HCT116 (cell line): ENCODE results near the gene ACOX3. TPM values are rescaled to one million over a fixed set of nuclear protein-coding genes. Genes with fewer than 3 reads are reported as not detected.

ENCODE experiments used
- ATAC-seq: fragments of 200-7000 bp; cut with Tn5 transposase; 2 replicates; pipeline ENCODE4 v1.9.1; 2020; ENCODE audit warnings: mild to moderate bottlenecking, moderate library complexity
- Bru-seq: library from RNA; stranded (reverse); fragments of 400-500 nt; gene quantifications from one replicate; lab custom pipeline; 2021; lab: Mats Ljungman, UMichigan
- BruChase-seq, 2 experiments: library from RNA; stranded (reverse); fragments of 400-500 nt; gene quantifications; one replicate each; lab custom pipeline; 2021; lab: Mats Ljungman, UMichigan
- BruUV-seq: library from RNA; stranded (reverse); fragments of 400-500 nt; replicated peaks from 2 replicates; lab custom pipeline; 2021; lab: Mats Ljungman, UMichigan
- CTCF ChIA-PET: fragments of 300-600 bp; sonication (Branson Sonifier 250); formaldehyde crosslinking; loops from one replicate; lab custom pipeline; 2021; ENCODE audit warnings: antibody characterized with exemption; lab: Charles Lee
- POLR2A ChIA-PET: fragments of 300-600, 350-600 bp; sonication (Branson Sonifier 250); formaldehyde crosslinking; loops from one replicate; lab custom pipeline; 2021; ENCODE audit warnings: antibody characterized with exemption; lab: Charles Lee
- RAD21 ChIA-PET, 2 experiments: fragments of 300-600 bp; sonication (Branson Sonifier 250); formaldehyde crosslinking; loops; one replicate each; lab custom pipeline; 2023; ENCODE audit warnings: low total read pairs in 2 of 2; ENCODE audit not compliant: uncharacterized antibody in 2 of 2, unreplicated experiment in 2 of 2, low non-redundant PET in 1 of 2; lab: Charles Lee
- DNase-seq: peaks from one replicate; pipeline ENCODE4 v3.0.0-alpha.2; 2010; ENCODE audit warnings: low read depth, low spot score
- H2AFZ ChIP-seq: fragments of 200-600 bp; shearing (Covaris generic), sonication (generic); 2 replicates; pipeline ENCODE4 v1.6.1; 2017; ENCODE audit warnings: low read depth, mixed run types, mixed read lengths, antibody characterized with exemption, low read length; ENCODE audit not compliant: poor library complexity, severe bottlenecking
- H3K27ac ChIP-seq: 2 replicates; pipeline ENCODE4 v1.5.1; 2012; ENCODE audit warnings: low read depth, low read length
- H3K27me3 ChIP-seq: fragments of 200-600 bp; sonication (generic); 2 replicates; pipeline ENCODE4 v1.6.1; 2016; ENCODE audit warnings: mixed run types, low read length, mixed read lengths; ENCODE audit not compliant: insufficient read depth
- H3K36me3 ChIP-seq, 2 experiments: fragments of 200-500 bp in 1 of 2; fragments of 200-600 bp in 1 of 2; sonication (Bioruptor generic) in 1 of 2; sonication (generic) in 1 of 2; 2 replicates each; pipeline versions ENCODE4 v1.5.1 to v1.6.1; 2014 to 2016; ENCODE audit warnings: low read length in 2 of 2, inconsistent platforms in 1 of 2, mixed read lengths in 1 of 2, mixed run types in 1 of 2; ENCODE audit not compliant: insufficient read depth in 2 of 2, control insufficient read depth in 1 of 2
- H3K4me1 ChIP-seq, 2 experiments: fragments of 200-600 bp in 1 of 2; sonication (generic) in 1 of 2; 2 replicates each; pipeline versions ENCODE4 v1.5.1 to v1.6.1; 2012 to 2017; ENCODE audit warnings: low read length in 2 of 2, inconsistent platforms in 1 of 2, mild to moderate bottlenecking in 1 of 2, mixed read lengths in 1 of 2, mixed run types in 1 of 2, moderate library complexity in 1 of 2; ENCODE audit not compliant: insufficient read depth in 2 of 2, control insufficient read depth in 1 of 2
- H3K4me2 ChIP-seq: fragments of 200-600 bp; sonication (generic); 2 replicates; pipeline ENCODE4 v1.6.1; 2017; ENCODE audit warnings: mixed run types, low read length, mixed read lengths
- H3K4me3 ChIP-seq, 2 experiments: fragments of 200-600 bp in 1 of 2; sonication (generic) in 1 of 2; replicated peaks in 1 of 2; 2 replicates each; pipeline ENCODE4 v1.5.1; 2011 to 2016; ENCODE audit warnings: low read length in 2 of 2, control low read depth in 1 of 2, low read depth in 1 of 2, mild to moderate bottlenecking in 1 of 2, mixed read lengths in 1 of 2, mixed run types in 1 of 2
- H3K79me2 ChIP-seq: fragments of 200-600 bp; sonication (generic); 2 replicates; pipeline ENCODE4 v1.6.1; 2017; ENCODE audit warnings: mild to moderate bottlenecking, mixed run types, low read length, moderate library complexity, mixed read lengths; ENCODE audit not compliant: insufficient read depth
- H3K9ac ChIP-seq: fragments of 200-600 bp; sonication (generic); 2 replicates; pipeline ENCODE4 v1.6.1; 2016; ENCODE audit warnings: low read length, mixed read lengths
- H3K9me2 ChIP-seq: fragments of 200-600 bp; sonication (generic), shearing (Covaris generic); 2 replicates; pipeline ENCODE4 v1.6.1; 2017; ENCODE audit warnings: mixed run types, mild to moderate bottlenecking, moderate library complexity; ENCODE audit not compliant: insufficient read depth
- H3K9me3 ChIP-seq, 2 experiments: fragments of 200-500 bp in 1 of 2; fragments of 200-600 bp in 1 of 2; sonication (Bioruptor generic) in 1 of 2; sonication (generic) in 1 of 2; 2 replicates each; pipeline ENCODE4 v1.6.1; 2014 to 2017; ENCODE audit warnings: low read length in 2 of 2, mixed read lengths in 2 of 2, inconsistent platforms in 1 of 2, low read depth in 1 of 2, mild to moderate bottlenecking in 1 of 2, mixed run types in 1 of 2, moderate library complexity in 1 of 2; ENCODE audit not compliant: control insufficient read depth in 1 of 2, insufficient read depth in 1 of 2
- H4K20me1 ChIP-seq: fragments of 200-600 bp; sonication (generic), shearing (Covaris generic); 2 replicates; pipeline ENCODE4 v1.6.1; 2017; ENCODE audit warnings: mixed run types, mild to moderate bottlenecking, moderate library complexity; ENCODE audit not compliant: insufficient read depth
- ATF3 ChIP-seq: IDR thresholded peaks from 2 replicates; pipeline ENCODE4 v1.6.1; 2012
- CBX3 ChIP-seq: IDR thresholded peaks from 2 replicates; pipeline ENCODE4 v1.6.1; 2012; ENCODE audit warnings: low read depth
- CEBPB ChIP-seq: IDR thresholded peaks from 2 replicates; pipeline ENCODE4 v1.6.1; 2012; ENCODE audit warnings: low read depth
- EGR1 ChIP-seq: IDR thresholded peaks from 2 replicates; pipeline ENCODE4 v1.6.1; 2012; ENCODE audit warnings: low read depth
- ELF1 ChIP-seq: IDR thresholded peaks from 2 replicates; pipeline ENCODE4 v1.6.1; 2012; ENCODE audit warnings: low read depth, borderline replicate concordance
- EZH2 ChIP-seq: fragments of 200-600 bp; sonication (generic); IDR thresholded peaks from 2 replicates; pipeline ENCODE4 v1.6.1; 2017; ENCODE audit warnings: antibody characterized with exemption, mixed run types
- EZH2phosphoT487 ChIP-seq: fragments of 200-600 bp; IDR thresholded peaks from 2 replicates; pipeline ENCODE4 v1.6.1; 2018; ENCODE audit warnings: antibody characterized with exemption, borderline replicate concordance
- JUND ChIP-seq: IDR thresholded peaks from 2 replicates; pipeline ENCODE4 v1.6.1; 2012
- MAX ChIP-seq: IDR thresholded peaks from 2 replicates; pipeline ENCODE4 v1.6.1; 2012
- POLR2A ChIP-seq: IDR thresholded peaks from 2 replicates; pipeline ENCODE4 v1.7.0; 2011; ENCODE audit warnings: borderline replicate concordance; ENCODE audit not compliant: insufficient read depth, insufficient read length; ENCODE audit errors: extremely low read depth
- RAD21 ChIP-seq: IDR thresholded peaks from 2 replicates; pipeline ENCODE4 v1.6.1; 2012; ENCODE audit warnings: low read depth, mild to moderate bottlenecking
- SIN3A ChIP-seq: IDR thresholded peaks from 2 replicates; pipeline ENCODE4 v1.6.1; 2012; ENCODE audit warnings: low read depth
- SP1 ChIP-seq: IDR thresholded peaks from 2 replicates; pipeline ENCODE4 v1.6.1; 2012; ENCODE audit warnings: low read depth
- YY1 ChIP-seq: IDR thresholded peaks from 2 replicates; pipeline ENCODE4 v1.6.1; 2011; ENCODE audit warnings: low read length, low read depth, moderate library complexity, mild to moderate bottlenecking; ENCODE audit not compliant: insufficient replicate concordance; ENCODE audit errors: extremely low read depth
- ZFX ChIP-seq: fragments of 450-650 bp; IDR thresholded peaks from 2 replicates; pipeline ENCODE4 v1.6.1; 2017
- intact Hi-C: fragments of 100-400 bp; cut with micrococcal nuclease; formaldehyde crosslinking; loops from 2 replicates; pipeline ENCODE4 v1.10.0; 2022
- long read RNA-seq: library from polyadenylated mRNA; unstranded; transcript quantifications from one replicate; pipeline ENCODE4 v2.0.0, GENCODE V29; 2021; ENCODE audit not compliant: unreplicated experiment
- polyA plus RNA-seq: library from polyadenylated mRNA; unstranded; fragments of >200 nt; gene quantifications from 2 replicates; pipeline ENCODE4 v1.2.1, GENCODE V29; 2012; ENCODE audit warnings: missing spikeins
- total RNA-seq: library from RNA; stranded (reverse); gene quantifications from one replicate; pipeline ENCODE4 v1.2.1, GENCODE V29; 2021; ENCODE audit not compliant: unreplicated experiment
- TF ChIP-seq, protein P1 (sequence below): IDR thresholded peaks from 2 replicates; pipeline ENCODE4 v1.6.1; 2011; ENCODE audit warnings: mild to moderate bottlenecking, low read length, moderate library complexity; ENCODE audit not compliant: insufficient replicate concordance; ENCODE audit errors: extremely low read depth
- TF ChIP-seq, protein P2 (sequence below): IDR thresholded peaks from 2 replicates; pipeline ENCODE4 v1.6.1; 2012; ENCODE audit warnings: low read depth

The ACOX3 gene
- 16.9 TPM for total RNA-seq
- polyA plus RNA-seq, result 14.0 and 14.6 TPM in 2 replicates
- percentile 70 among the genes with signal in this experiment for Bru-seq, nascent RNA
- percentile 65 among the genes with signal in this experiment for BruChase-seq, experiment 1, labeled RNA remaining after a 6-hour chase
- BruChase-seq, experiment 2, labeled RNA remaining after a 2-hour chase, result percentile 68 among the genes with signal in this experiment
- long read RNA-seq, transcript ACOX3-201 (18 exons, 2,860 nt), result major isoform, 6 of 44 reads
- long read RNA-seq, transcript ACOX3-203 (18 exons, 2,253 nt), result major isoform, 6 of 44 reads
- long read RNA-seq, partial matches to known transcripts, result 9 of 44 reads
- long read RNA-seq, other reads (novel, unspliced or antisense), result 21 of 44 reads

- POLR2A ChIA-PET, result interaction anchor here (1.0 to 1.1 kb wide), 3 partner anchors 11 to 13 kb away, joined by 3 to 5 read pairs (median 3); no protein-coding TSS in a partner anchor
- H3K79me2 ChIP-seq, result peaks cover 93% of the 10 kb centered on the region
- peak within 1 kb of the TSS; percentile 82 for H3K9ac ChIP-seq
- 0 out of 4 replicates have a peak, but pooled peaks cover 0 to 2% of the 10 kb centered on the region in 2 experiments for H3K36me3 ChIP-seq
- CTCF ChIA-PET, result no interaction called here
- DNase-seq (peak; percentile 78), ATAC-seq (peak; percentile 93)
- no peaks in the 10 kb centered on the region for H3K9me2 ChIP-seq
- H3K4me1 ChIP-seq, result peaks cover 11 to 19% of the 10 kb centered on the region in 2 experiments; a peak in 3 of 4 replicates
- peak within 1 kb of the TSS; percentile 78 for H3K27ac ChIP-seq
- H3K4me2 ChIP-seq, result peak within 1 kb of the TSS; percentile 93
- no peak within 1 kb of the TSS for H2AFZ ChIP-seq
- RAD21 ChIA-PET, result interaction anchor here in 1 of 2 experiments (0.6 kb wide), 1 partner anchor 173 kb away, joined by 3 read pairs; no protein-coding TSS in a partner anchor
- no peaks in the 10 kb centered on the region for H4K20me1 ChIP-seq
- H3K9me3 ChIP-seq, result no peaks in the 10 kb centered on the region
- H3K27me3 ChIP-seq, result no peaks in the 10 kb centered on the region
- peak within 1 kb of the TSS; percentile 87 to 99 for H3K4me3 ChIP-seq
- intact Hi-C loops, result loop anchor here (1.0 kb wide), 1 partner anchor 12 kb away; no protein-coding TSS in a partner anchor
- BruUV-seq, result no TSS peak
- TF ChIP-seq POLR2A, result peak; percentile 63
- peak; percentile 85 for TF ChIP-seq CBX3
- peak; percentile 90 for TF ChIP-seq SP1
- TF ChIP-seq MAX, result peak; percentile 77
- no peak for TF ChIP-seq EZH2
- TF ChIP-seq ATF3, result no peak
- TF ChIP-seq ELF1, result peak; percentile 83
- TF ChIP-seq RAD21, result no peak
- TF ChIP-seq EGR1, result peak; percentile 56
- no peak for TF ChIP-seq JUND
- TF ChIP-seq, protein P1, sequence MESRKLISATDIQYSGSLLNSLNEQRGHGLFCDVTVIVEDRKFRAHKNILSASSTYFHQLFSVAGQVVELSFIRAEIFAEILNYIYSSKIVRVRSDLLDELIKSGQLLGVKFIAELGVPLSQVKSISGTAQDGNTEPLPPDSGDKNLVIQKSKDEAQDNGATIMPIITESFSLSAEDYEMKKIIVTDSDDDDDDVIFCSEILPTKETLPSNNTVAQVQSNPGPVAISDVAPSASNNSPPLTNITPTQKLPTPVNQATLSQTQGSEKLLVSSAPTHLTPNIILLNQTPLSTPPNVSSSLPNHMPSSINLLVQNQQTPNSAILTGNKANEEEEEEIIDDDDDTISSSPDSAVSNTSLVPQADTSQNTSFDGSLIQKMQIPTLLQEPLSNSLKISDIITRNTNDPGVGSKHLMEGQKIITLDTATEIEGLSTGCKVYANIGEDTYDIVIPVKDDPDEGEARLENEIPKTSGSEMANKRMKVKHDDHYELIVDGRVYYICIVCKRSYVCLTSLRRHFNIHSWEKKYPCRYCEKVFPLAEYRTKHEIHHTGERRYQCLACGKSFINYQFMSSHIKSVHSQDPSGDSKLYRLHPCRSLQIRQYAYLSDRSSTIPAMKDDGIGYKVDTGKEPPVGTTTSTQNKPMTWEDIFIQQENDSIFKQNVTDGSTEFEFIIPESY, result no peak
- no peak for TF ChIP-seq CEBPB
- TF ChIP-seq EZH2phosphoT487, result no peak
- TF ChIP-seq, protein P2, sequence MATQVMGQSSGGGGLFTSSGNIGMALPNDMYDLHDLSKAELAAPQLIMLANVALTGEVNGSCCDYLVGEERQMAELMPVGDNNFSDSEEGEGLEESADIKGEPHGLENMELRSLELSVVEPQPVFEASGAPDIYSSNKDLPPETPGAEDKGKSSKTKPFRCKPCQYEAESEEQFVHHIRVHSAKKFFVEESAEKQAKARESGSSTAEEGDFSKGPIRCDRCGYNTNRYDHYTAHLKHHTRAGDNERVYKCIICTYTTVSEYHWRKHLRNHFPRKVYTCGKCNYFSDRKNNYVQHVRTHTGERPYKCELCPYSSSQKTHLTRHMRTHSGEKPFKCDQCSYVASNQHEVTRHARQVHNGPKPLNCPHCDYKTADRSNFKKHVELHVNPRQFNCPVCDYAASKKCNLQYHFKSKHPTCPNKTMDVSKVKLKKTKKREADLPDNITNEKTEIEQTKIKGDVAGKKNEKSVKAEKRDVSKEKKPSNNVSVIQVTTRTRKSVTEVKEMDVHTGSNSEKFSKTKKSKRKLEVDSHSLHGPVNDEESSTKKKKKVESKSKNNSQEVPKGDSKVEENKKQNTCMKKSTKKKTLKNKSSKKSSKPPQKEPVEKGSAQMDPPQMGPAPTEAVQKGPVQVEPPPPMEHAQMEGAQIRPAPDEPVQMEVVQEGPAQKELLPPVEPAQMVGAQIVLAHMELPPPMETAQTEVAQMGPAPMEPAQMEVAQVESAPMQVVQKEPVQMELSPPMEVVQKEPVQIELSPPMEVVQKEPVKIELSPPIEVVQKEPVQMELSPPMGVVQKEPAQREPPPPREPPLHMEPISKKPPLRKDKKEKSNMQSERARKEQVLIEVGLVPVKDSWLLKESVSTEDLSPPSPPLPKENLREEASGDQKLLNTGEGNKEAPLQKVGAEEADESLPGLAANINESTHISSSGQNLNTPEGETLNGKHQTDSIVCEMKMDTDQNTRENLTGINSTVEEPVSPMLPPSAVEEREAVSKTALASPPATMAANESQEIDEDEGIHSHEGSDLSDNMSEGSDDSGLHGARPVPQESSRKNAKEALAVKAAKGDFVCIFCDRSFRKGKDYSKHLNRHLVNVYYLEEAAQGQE, result no peak
- peak; percentile 91 for TF ChIP-seq SIN3A
- TF ChIP-seq ZFX, result peak; percentile 86
- peak; percentile 93 for TF ChIP-seq YY1
These were observed at the start of gene ACOX3, which contains the start of gene TRMT44 for GRCh38 chr4:8440492-8441311. ACOX3 (minus strand) TSS chr4:8440723; CDS start chr4:8416521, 24,202 bp downstream. TRMT44 (plus strand) TSS chr4:8440777; CDS start chr4:8440823, 46 bp downstream.
